ENCODE data around the gene POMT1. TPM values are rescaled to one million over a fixed set of nuclear protein-coding genes. Genes with fewer than 3 reads are reported as not detected.

Gene POMT1
- total RNA-seq, 1 experiment from 2014 or later = 15.8 TPM

- Mint-ChIP-seq H3K27ac (ENCODE audit: unreplicated experiment) (no peak overlapping the region), H3K36me3 (ENCODE audit: insufficient read depth, unreplicated experiment) (peaks cover 43% of the 10 kb centered on the region), H3K4me1 (ENCODE audit: low read depth, unreplicated experiment) (no peaks in the 10 kb centered on the region), H3K9me3 (ENCODE audit: low read depth, unreplicated experiment) (no peaks in the 10 kb centered on the region), H3K4me3 (ENCODE audit: low read depth, unreplicated experiment) (no peak overlapping the region), H3K27me3 (ENCODE audit: unreplicated experiment) (no peaks in the 10 kb centered on the region)
- TF ChIP-seq, protein P1, sequence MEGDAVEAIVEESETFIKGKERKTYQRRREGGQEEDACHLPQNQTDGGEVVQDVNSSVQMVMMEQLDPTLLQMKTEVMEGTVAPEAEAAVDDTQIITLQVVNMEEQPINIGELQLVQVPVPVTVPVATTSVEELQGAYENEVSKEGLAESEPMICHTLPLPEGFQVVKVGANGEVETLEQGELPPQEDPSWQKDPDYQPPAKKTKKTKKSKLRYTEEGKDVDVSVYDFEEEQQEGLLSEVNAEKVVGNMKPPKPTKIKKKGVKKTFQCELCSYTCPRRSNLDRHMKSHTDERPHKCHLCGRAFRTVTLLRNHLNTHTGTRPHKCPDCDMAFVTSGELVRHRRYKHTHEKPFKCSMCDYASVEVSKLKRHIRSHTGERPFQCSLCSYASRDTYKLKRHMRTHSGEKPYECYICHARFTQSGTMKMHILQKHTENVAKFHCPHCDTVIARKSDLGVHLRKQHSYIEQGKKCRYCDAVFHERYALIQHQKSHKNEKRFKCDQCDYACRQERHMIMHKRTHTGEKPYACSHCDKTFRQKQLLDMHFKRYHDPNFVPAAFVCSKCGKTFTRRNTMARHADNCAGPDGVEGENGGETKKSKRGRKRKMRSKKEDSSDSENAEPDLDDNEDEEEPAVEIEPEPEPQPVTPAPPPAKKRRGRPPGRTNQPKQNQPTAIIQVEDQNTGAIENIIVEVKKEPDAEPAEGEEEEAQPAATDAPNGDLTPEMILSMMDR (IDR thresholded peaks at IDR 0.05; ENCODE audit: unreplicated experiment) = no peak
- no TSS peak for BruUV-seq (replicated peaks)
- CTCF ChIA-PET = no interaction called here
- no peak for DNase-seq
- intact Hi-C loops (cut with micrococcal nuclease; ENCODE audit: unreplicated experiment) = no loop called here
Observed at GRCh38 chr9:131484560-131485185, 18.0 kb upstream of the POMT1 start.

- TF ChIP-seq, protein P1 (IDR thresholded peaks at IDR 0.05; ENCODE audit: unreplicated experiment) = no peak
- CTCF ChIA-PET = no interaction called here
- Mint-ChIP-seq H3K27me3 (ENCODE audit: unreplicated experiment) (no peaks in the 10 kb centered on the region), H3K4me1 (ENCODE audit: low read depth, unreplicated experiment) (no peaks in the 10 kb centered on the region), H3K4me3 (ENCODE audit: low read depth, unreplicated experiment) (no peak overlapping the region), H3K9me3 (ENCODE audit: low read depth, unreplicated experiment) (no peaks in the 10 kb centered on the region), H3K27ac (ENCODE audit: unreplicated experiment) (no peak overlapping the region), H3K36me3 (ENCODE audit: insufficient read depth, unreplicated experiment) (peaks cover 49% of the 10 kb centered on the region)
- no TSS peak for BruUV-seq (replicated peaks)
- intact Hi-C loops (cut with micrococcal nuclease; ENCODE audit: unreplicated experiment) = no loop called here
- no peak for DNase-seq
Observed at GRCh38 chr9:131485206-131485605, 17.5 kb upstream of the POMT1 start.

GRCh38 chr9:131485728-131486422 lies 16.8 kb upstream of the POMT1 start:
- H3K9me3 Mint-ChIP-seq (ENCODE audit: low read depth, unreplicated experiment) = no peaks in the 10 kb centered on the region
- CTCF ChIA-PET = no interaction called here

DNA sequence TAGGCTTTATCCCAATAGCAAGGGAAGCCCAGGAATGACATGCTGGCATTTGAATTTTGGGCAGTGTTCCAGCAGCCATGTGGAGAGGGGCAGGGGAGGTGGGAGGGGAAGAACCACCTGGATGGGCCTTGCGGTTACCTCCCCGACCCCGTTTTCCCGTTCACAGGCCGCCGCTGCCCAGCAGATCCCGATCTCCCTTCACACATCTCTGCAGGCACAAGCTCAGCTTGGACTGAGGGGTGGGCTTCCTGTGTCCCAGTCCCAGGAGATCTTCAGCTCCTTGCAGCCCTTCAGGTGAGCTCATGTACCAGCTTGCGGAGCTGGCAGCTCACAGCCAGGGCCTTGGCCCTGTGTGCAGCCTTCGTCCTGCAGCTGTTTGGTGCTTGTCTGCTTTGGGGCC lies 15.7 kb upstream of the POMT1 start:
- BruUV-seq (replicated peaks) = no TSS peak
- Mint-ChIP-seq H3K4me3 (ENCODE audit: low read depth, unreplicated experiment) (no peak overlapping the region), H3K4me1 (ENCODE audit: low read depth, unreplicated experiment) (no peaks in the 10 kb centered on the region), H3K27ac (ENCODE audit: unreplicated experiment) (no peak overlapping the region), H3K27me3 (ENCODE audit: unreplicated experiment) (no peaks in the 10 kb centered on the region), H3K9me3 (ENCODE audit: low read depth, unreplicated experiment) (no peaks in the 10 kb centered on the region), H3K36me3 (ENCODE audit: insufficient read depth, unreplicated experiment) (peaks cover 57% of the 10 kb centered on the region)
- DNase-seq = no peak
- intact Hi-C loops (cut with micrococcal nuclease; ENCODE audit: unreplicated experiment) = no loop called here
- CTCF ChIA-PET = no interaction called here
- TF ChIP-seq, protein P1 (IDR thresholded peaks at IDR 0.05; ENCODE audit: unreplicated experiment) = no peak

More at GRCh38 chr9:131485728-131486422, 16.8 kb upstream of the POMT1 start:
- Mint-ChIP-seq H3K36me3 (ENCODE audit: insufficient read depth, unreplicated experiment) (peaks cover 54% of the 10 kb centered on the region), H3K27ac (ENCODE audit: unreplicated experiment) (no peak overlapping the region), H3K4me1 (ENCODE audit: low read depth, unreplicated experiment) (no peaks in the 10 kb centered on the region), H3K27me3 (ENCODE audit: unreplicated experiment) (no peaks in the 10 kb centered on the region), H3K4me3 (ENCODE audit: low read depth, unreplicated experiment) (no peak overlapping the region)
- TF ChIP-seq, protein P1 (IDR thresholded peaks at IDR 0.05; ENCODE audit: unreplicated experiment) = no peak
- intact Hi-C loops (cut with micrococcal nuclease; ENCODE audit: unreplicated experiment) = no loop called here
- BruUV-seq (replicated peaks) = no TSS peak
- DNase-seq = no peak
